ENCODE results near the gene ZBTB25. TPM values are rescaled to one million over a fixed set of nuclear protein-coding genes. Genes with fewer than 3 reads are reported as not detected.
A peak's percentile ranks its signal among the peaks of the same experiment; 100 is the strongest.
"Not testable (repeated sequence)": the region's sequence is repeated elsewhere in the genome, so short reads cannot be mapped to it uniquely, and the experiment has no call there.

ZBTB25 gene
- total and polyA plus RNA-seq, 8 donors: 2.3 to 10.1 (median 3.6) TPM

DNA sequence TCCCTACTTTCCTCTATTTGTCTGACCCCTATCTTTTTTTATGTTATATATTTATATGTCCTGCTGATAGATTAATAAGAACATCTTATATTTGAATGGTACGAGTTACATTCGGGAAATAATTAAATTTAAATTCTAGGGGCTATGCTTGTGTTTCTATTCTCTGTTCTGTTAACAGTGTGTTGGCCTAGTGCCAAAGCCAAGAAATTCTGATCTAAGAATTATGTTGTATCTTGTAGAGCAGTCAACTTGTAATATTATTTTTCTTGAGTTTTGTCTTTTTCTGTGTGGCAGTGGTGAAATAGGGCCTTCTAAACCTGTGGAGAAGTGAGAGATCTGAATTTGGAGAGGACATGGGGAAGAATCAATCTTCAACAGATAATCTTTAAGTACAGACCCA is 27.9 kb upstream of the ZBTB25 start:
- Histone ChIP-seq H3K4me1 (no peaks in the 10 kb centered on the region), H3K27me3 (no peaks in the 10 kb centered on the region), H3K36me3 (peaks cover 0 to 4% (median 1%) of the 10 kb centered on the region in 4 donors), H3K9me3 (no peaks in the 10 kb centered on the region), H3K4me3 (no peak overlapping the region), H3K27ac (no peak overlapping the region)
- TF ChIP-seq POLR2A (IDR thresholded peaks at IDR 0.05) (no peak), EP300 (IDR thresholded peaks at IDR 0.05) (no peak), POLR2AphosphoS5 (IDR thresholded peaks at IDR 0.05) (no peak)
- TF ChIP-seq, protein P1, sequence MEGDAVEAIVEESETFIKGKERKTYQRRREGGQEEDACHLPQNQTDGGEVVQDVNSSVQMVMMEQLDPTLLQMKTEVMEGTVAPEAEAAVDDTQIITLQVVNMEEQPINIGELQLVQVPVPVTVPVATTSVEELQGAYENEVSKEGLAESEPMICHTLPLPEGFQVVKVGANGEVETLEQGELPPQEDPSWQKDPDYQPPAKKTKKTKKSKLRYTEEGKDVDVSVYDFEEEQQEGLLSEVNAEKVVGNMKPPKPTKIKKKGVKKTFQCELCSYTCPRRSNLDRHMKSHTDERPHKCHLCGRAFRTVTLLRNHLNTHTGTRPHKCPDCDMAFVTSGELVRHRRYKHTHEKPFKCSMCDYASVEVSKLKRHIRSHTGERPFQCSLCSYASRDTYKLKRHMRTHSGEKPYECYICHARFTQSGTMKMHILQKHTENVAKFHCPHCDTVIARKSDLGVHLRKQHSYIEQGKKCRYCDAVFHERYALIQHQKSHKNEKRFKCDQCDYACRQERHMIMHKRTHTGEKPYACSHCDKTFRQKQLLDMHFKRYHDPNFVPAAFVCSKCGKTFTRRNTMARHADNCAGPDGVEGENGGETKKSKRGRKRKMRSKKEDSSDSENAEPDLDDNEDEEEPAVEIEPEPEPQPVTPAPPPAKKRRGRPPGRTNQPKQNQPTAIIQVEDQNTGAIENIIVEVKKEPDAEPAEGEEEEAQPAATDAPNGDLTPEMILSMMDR (IDR thresholded peaks at IDR 0.05): no peak
- DNase-seq: no peak
- intact Hi-C loops (cut with DNase I; ENCODE audit: low total_unique reads): no loop called here
- 61 to 88% (median 80%) methylated on average over 2 of the region's 2 CpGs for WGBS, 5 donors

DNA sequence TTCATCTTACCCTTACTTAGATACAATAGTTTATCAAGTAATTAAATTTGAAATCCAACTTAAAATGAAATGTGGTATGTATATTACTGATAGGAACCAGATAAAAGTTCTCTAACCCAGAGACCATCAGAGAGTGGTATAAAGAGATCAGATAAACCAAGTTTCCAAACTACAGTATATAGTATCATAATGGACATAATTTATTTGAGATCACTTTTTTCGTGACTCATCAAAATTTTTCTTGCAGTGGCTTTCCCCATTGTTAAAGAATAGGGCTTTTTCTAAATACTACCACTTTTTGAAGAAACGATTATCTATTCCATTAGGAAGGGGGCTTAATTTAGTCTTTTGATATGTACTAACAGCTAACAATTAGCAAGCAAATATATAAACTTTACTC is 21.7 kb upstream of the ZBTB25 start:
- Histone ChIP-seq H3K4me1 (peaks cover 0 to 6% (median under 1%) of the 10 kb centered on the region in 4 donors), H3K27me3 (no peaks in the 10 kb centered on the region), H3K27ac (no peak overlapping the region), H3K36me3 (peaks cover 13 to 27% (median 24%) of the 10 kb centered on the region in 4 donors), H3K9me3 (no peaks in the 10 kb centered on the region), H3K4me3 (no peak overlapping the region)
- TF ChIP-seq EP300 (IDR thresholded peaks at IDR 0.05) (no peak), POLR2AphosphoS5 (IDR thresholded peaks at IDR 0.05) (no peak), POLR2A (IDR thresholded peaks at IDR 0.05) (no peak)
- TF ChIP-seq, protein P1 (IDR thresholded peaks at IDR 0.05): no peak
- intact Hi-C loops (cut with DNase I; ENCODE audit: low total_unique reads): no loop called here
- WGBS, 5 donors: 88 to 95% (median 92%) methylated on average over 2 of the region's 2 CpGs
- DNase-seq: no peak

DNA sequence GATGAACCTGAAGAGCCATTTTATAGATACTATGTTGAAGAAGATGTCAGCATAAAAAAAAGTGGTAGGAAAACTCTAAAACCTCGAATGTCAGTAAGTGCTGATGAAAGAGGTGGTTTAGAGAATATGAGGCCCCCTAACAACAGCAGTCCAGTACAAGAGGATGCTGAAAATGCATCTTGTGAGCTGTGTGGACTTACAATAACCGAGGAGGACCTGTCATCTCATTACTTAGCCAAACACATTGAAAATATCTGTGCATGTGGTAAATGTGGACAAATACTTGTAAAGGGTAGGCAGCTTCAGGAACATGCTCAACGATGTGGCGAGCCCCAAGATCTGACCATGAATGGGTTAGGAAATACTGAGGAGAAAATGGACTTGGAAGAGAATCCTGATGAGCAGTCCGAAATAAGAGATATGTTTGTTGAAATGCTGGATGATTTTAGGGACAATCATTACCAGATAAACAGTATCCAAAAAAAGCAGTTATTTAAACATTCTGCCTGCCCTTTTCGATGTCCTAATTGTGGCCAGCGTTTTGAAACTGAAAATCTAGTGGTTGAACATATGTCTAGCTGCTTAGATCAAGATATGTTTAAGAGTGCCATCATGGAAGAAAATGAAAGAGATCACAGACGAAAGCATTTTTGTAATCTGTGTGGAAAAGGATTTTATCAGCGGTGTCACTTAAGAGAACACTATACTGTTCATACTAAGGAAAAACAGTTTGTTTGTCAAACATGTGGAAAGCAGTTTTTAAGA is 19.1 kb upstream of the ZBTB25 start:
- Histone ChIP-seq H3K27me3 (no peaks in the 10 kb centered on the region), H3K27ac (no peak overlapping the region), H3K4me1 (peaks cover 0 to 13% (median 7%) of the 10 kb centered on the region in 4 donors), H3K9me3 (no peaks in the 10 kb centered on the region), H3K4me3 (no peak overlapping the region), H3K36me3 (peaks cover 13 to 27% (median 24%) of the 10 kb centered on the region in 4 donors)
- intact Hi-C loops (cut with DNase I; ENCODE audit: low total_unique reads): no loop called here
- DNase-seq: no peak
- WGBS, 5 donors: 78 to 84% (median 81%) methylated on average over 9 of the region's 9 CpGs
- TF ChIP-seq POLR2AphosphoS5 (IDR thresholded peaks at IDR 0.05) (no peak), EP300 (IDR thresholded peaks at IDR 0.05) (no peak), POLR2A (IDR thresholded peaks at IDR 0.05) (no peak)
- TF ChIP-seq, protein P1 (IDR thresholded peaks at IDR 0.05): no peak

DNA sequence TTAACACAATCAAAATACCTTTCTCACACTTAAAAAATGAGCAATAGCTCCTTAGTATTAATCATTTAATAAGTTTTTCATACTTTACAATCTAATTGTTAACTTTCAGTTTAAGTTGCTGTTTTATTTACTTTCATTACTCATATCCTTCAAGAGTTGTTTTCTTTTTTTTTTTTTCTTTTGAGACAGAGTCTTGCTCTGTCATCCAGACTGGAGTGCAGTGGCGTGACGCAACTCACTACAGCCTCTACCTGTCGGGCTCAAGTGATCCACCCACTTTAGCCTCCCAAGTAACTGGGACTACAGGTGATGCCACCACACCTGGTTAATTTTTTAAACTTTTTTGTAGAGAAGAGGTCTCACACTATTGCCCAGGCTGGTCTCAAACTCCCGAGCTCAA is 17.1 kb upstream of the ZBTB25 start:
- H3K4me3 ChIP-seq: no peak overlapping the region
- no peak for TF ChIP-seq POLR2A (IDR thresholded peaks at IDR 0.05)
- H3K9me3 ChIP-seq: no peaks in the 10 kb centered on the region
- intact Hi-C loops (cut with DNase I; ENCODE audit: low total_unique reads): no loop called here
- peaks cover 13 to 23% (median 22%) of the 10 kb centered on the region in 4 donors for H3K36me3 ChIP-seq
- 88 to 93% (median 92%) methylated on average over 4 of the region's 4 CpGs for WGBS, 5 donors
- no peak for DNase-seq
- H3K4me1 ChIP-seq: peaks cover 0 to 31% (median 15%) of the 10 kb centered on the region in 4 donors
- peak overlapping the region in 1 of 5 donors; percentile 21 for H3K27ac ChIP-seq
- no peaks in the 10 kb centered on the region for H3K27me3 ChIP-seq

DNA sequence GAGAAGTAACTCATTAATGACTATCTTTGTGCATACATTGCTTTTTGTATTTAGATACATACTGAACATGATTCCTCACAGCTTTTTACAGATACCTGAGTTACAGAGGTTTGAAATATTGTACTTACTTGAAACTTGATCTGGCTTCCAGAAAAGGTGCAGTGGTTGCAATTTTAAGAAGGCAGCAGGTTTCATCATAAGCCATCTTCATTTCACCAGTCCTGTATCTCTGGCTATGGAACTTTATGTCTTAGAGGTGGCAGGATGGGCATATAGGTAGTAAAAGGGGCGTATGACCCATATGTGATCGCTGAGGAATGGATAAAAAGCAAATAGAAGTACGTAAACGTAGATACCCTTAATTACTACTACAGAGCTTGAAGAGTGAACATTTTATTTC is 14.6 kb upstream of the ZBTB25 start:
- 36 to 69% (median 64%) methylated on average over 4 of the region's 4 CpGs for WGBS, 5 donors
- no peak overlapping the region for H3K27ac ChIP-seq
- no peak for TF ChIP-seq POLR2AphosphoS5 (IDR thresholded peaks at IDR 0.05)
- TF ChIP-seq POLR2A (IDR thresholded peaks at IDR 0.05): no peak
- TF ChIP-seq, protein P1 (IDR thresholded peaks at IDR 0.05): no peak
- TF ChIP-seq EP300 (IDR thresholded peaks at IDR 0.05): no peak
- no peaks in the 10 kb centered on the region for H3K27me3 ChIP-seq
- intact Hi-C loops (cut with DNase I; ENCODE audit: low total_unique reads): no loop called here
- H3K9me3 ChIP-seq: no peaks in the 10 kb centered on the region
- peaks cover 13 to 20% (median 18%) of the 10 kb centered on the region in 4 donors for H3K36me3 ChIP-seq
- H3K4me1 ChIP-seq: peaks cover 9 to 54% (median 34%) of the 10 kb centered on the region in 4 donors
- DNase-seq: no peak
- H3K4me3 ChIP-seq: no peak overlapping the region

DNA sequence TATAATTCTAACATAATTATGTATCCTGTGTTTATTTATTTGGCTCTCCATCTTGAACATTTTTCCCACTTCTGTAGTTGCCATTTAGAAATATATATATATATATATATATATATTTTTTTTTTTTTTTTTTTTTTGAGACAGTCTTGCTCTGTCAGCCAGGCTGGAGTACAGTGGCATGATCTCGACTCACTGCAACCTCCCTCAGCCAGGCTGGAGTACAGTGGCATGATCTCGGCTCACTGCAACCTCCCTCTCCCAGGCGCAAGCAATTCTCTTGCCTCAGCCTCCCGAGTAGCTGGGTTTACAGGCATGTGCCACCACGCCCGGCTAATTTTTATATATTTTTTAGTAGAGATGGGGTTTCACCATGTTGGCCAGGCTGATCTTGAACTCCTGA is 14.0 kb upstream of the ZBTB25 start:
- H3K27ac ChIP-seq; DNase-seq; H3K9me3 ChIP-seq; intact Hi-C loops (cut with DNase I; ENCODE audit: low total_unique reads); H3K4me3 ChIP-seq; H3K27me3 ChIP-seq: not testable (repeated sequence)
- 76 to 92% (median 82%) methylated on average over 6 of the region's 6 CpGs for WGBS, 5 donors
- peaks cover 11 to 14% (median 13%) of the 10 kb centered on the region in 4 donors for H3K36me3 ChIP-seq
- peaks cover 9 to 60% (median 37%) of the 10 kb centered on the region in 4 donors for H3K4me1 ChIP-seq
